DMS 273 (cell line): ENCODE results near the gene FCHO2.

ENCODE experiments used
- DNase-seq: peaks from one replicate; lab custom pipeline; 2025; ENCODE audit not compliant: unreplicated experiment; lab: John Stamatoyannopoulos, UW

FCHO2 gene

DNA sequence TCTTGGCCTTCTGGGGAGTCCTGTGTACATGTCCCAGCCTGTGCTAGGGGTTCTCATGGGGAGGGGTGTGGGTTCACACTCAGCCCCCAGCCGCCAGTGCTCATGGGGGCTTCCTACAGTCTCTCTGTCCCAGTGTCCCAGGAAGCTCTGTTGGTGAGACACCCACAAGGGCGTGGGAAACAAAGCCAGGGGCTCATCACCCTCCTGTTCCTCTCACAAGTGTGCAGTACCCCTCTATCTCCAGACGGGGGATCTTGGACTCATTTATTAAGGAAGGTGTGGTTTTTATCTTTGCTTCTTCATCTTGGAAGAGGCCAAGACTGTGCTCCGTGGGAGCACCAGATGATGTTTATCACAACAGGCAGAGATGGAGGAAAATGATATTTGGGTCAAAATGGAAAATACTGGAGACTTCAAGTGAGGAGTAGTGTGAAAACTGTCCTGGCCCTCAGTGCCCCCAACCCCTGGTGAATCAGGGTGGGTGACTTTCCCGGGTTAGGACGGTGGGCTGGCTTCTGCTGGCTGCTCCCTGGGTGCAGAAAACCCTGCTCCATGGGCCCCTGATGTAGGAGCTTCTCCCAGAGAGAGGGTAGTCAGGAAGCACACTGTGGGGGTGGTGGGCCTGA, 179.7 kb downstream of the FCHO2 start:
- DNase-seq, result peak; percentile 69

DNA sequence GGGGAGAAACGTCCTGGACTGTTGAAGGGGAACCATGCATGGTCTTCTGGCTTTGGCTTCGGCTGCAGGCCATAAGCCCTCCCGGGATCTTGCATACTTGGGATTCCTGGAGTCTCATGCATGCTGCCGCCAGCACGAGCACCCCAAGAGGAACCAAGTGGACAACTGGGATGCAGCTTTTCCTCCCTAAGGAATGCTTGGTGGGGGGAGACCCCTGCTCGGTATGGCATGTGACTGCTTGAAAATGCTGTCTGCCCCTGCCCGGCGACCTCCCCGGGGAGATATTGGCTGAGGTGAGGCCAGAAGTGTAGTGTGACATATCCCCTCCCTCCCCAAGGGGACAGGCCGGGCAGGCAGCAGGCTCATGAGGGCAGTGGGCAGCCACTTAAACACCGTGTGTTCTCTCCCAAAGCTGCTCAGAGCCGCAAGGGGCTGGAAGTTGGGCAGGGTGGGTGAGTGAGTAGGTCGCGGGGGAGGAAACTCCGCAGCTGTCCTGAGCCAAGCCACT, 180.3 kb downstream of the FCHO2 start:
- no peak for DNase-seq

DNA sequence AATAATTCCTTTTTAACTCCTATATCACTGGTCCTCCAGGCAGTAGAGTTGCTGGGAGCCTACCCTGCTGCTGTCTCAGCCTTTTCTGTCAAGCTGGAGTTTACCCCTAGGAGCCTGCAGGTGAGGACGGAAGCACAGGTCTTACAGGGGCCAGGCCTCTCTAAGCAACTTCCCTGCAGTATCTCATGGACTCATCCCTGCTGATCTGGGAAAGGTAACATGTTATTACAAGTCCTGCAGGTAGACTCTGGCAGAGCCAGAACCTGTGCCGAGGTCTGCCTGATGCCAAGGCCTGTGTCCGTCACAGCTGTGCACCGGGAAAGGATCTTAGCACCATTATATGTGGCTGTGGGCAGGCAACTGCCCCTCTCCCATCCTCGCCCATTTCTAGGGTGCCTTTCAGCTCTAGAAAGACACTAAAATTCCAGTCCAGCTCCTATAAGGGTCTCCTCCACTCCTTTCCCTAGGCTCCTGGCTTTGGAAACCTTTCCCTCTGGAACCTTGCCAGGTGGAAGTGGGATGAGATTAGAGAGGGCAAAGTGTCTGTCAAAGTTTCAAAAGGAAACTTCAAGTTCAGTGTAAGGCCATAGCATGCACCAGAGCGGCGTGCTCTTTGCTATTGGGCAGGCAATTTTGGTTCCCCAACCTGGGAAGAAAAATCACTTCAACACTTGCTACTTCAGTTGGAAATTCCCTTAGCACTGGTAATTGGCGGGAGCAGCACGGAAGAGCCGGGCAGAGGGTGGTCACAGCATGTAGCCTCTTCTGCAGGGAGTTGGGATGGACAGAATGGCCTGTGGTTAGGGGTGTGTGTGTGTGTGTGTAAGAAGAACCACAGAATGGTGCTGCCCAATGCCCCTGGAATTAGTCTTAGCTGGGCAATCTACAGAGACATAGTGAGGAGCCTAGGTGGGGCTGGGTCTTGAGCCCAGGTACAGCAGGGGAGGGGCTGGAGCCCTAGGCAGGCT, 182.0 kb downstream of the FCHO2 start:
- no peak for DNase-seq

DNA sequence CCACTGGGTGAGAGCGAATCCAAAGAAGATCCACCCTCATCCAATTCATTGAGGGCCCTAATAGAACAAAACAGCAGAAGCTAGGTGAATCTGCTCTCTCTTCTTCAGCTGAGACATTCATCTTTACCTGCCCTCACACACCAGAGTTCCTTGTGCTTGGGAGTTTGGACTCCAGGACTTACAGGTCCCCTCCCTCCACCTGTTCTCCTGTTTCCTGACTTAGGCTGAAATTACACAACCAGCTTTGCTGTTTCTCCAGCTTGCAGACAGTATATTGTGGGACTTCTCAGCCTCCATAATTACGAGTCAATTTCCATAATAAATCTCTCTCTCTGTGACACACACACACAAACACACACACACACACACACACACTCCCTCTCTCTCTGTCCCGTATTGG, 183.6 kb downstream of the FCHO2 start:
- DNase-seq, result no peak
